ENCODE data around the gene SNAP29.

DNA sequence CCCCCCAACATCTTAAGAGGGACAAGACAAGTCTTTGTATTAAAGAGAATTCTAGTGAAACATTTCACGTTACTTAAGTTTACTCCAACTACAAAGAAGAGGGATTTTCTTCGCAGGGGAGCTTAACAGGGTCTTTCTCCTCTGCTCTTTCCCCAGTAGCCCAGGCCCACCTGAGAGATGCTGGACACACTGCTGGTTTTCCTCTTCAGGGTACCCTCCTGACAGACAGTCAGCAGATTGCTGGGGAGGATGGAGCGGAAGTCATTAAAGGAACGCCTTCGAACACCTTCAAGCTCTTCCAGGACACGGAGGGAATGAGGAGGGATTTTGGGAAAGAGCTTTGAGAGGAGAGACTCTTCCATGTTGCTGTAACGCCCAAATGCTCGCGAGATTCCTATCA, 39.3 kb upstream of the SNAP29 start:
- TF ChIP-seq, protein P1, sequence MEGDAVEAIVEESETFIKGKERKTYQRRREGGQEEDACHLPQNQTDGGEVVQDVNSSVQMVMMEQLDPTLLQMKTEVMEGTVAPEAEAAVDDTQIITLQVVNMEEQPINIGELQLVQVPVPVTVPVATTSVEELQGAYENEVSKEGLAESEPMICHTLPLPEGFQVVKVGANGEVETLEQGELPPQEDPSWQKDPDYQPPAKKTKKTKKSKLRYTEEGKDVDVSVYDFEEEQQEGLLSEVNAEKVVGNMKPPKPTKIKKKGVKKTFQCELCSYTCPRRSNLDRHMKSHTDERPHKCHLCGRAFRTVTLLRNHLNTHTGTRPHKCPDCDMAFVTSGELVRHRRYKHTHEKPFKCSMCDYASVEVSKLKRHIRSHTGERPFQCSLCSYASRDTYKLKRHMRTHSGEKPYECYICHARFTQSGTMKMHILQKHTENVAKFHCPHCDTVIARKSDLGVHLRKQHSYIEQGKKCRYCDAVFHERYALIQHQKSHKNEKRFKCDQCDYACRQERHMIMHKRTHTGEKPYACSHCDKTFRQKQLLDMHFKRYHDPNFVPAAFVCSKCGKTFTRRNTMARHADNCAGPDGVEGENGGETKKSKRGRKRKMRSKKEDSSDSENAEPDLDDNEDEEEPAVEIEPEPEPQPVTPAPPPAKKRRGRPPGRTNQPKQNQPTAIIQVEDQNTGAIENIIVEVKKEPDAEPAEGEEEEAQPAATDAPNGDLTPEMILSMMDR (IDR thresholded peaks at IDR 0.05; ENCODE audit: low read length) = no peak
- TF ChIP-seq EZH2 (optimal IDR thresholded peaks at IDR 0.05; ENCODE audit: low read depth, low read length) = no peak

All from MM.1S (cell line).